SJSA1 (cell line): Measurements from ENCODE around the gene RPS6KB2. TPM values are rescaled to one million over a fixed set of nuclear protein-coding genes. Genes with fewer than 3 reads are reported as not detected.

ENCODE experiments used
- DNase-seq, 2 experiments: peaks; one replicate each; pipeline ENCODE4 v3.0.0-alpha.2; 2015 to 2020; ENCODE audit warnings: low spot score in 2 of 2, low read depth in 1 of 2
- H3K27ac ChIP-seq: fragments of 250-450 bp; sonication (Bioruptor Pico); 2 replicates; pipeline ENCODE4 v1.5.1; 2020; ENCODE audit warnings: mild to moderate bottlenecking, moderate library complexity
- H3K27me3 ChIP-seq: fragments of 250-450 bp; sonication (Bioruptor Pico); replicated peaks from 2 replicates; pipeline ENCODE4 v1.5.1; 2020; ENCODE audit warnings: mild to moderate bottlenecking, moderate library complexity
- H3K36me3 ChIP-seq: fragments of 250-450 bp; sonication (Bioruptor Pico); 2 replicates; pipeline ENCODE4 v1.5.1; 2020; ENCODE audit warnings: mild to moderate bottlenecking
- H3K4me1 ChIP-seq: fragments of 250-450 bp; sonication (Bioruptor Pico); replicated peaks from 2 replicates; pipeline ENCODE4 v1.6.1; 2021; ENCODE audit warnings: mild to moderate bottlenecking
- H3K4me3 ChIP-seq: fragments of 250-450 bp; sonication (Bioruptor Pico); 2 replicates; pipeline ENCODE4 v1.5.1; 2020; ENCODE audit warnings: mild to moderate bottlenecking
- H3K9me3 ChIP-seq: fragments of 250-450 bp; sonication (Bioruptor Pico); replicated peaks from 2 replicates; pipeline ENCODE4 v1.5.1; 2020; ENCODE audit warnings: mild to moderate bottlenecking
- total RNA-seq: library from RNA; depleted of rRNA; stranded (reverse); fragments of >200 nt; shearing (Covaris generic); gene quantifications from 2 replicates; pipeline ENCODE4 v1.2.3, GENCODE V29; 2014

The RPS6KB2 gene
- total RNA-seq, 1 experiment from 2014 or later = 166 TPM

- peak in 1 of 2 experiments; percentile 44 for DNase-seq
Observed at GRCh38 chr11:67392183-67392715, 36.0 kb upstream of the RPS6KB2 start.

DNA sequence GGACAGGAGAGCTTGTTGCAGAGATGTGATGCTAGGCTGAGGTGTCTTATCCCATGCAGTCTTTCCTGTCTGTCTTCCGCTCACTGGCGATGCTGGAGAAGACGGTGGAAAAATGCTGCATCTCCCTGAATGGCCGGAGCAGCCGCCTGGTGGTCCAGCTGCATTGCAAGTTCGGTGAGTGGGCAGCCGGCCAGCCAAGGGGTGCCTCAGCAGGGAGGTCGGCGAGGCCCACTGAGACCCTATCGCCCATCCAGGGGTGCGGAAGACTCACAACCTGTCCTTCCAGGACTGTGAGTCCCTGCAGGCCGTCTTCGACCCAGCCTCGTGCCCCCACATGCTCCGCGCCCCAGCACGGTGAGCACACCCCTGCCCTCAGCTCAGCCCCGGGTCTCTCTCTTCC, 34.9 kb upstream of the RPS6KB2 start:
- H3K36me3 ChIP-seq = peaks cover 61% of the 10 kb centered on the region
- DNase-seq = no peak
- no peak overlapping the region for H3K4me3 ChIP-seq

More at GRCh38 chr11:67392183-67392715, 36.0 kb upstream of the RPS6KB2 start:
- Histone ChIP-seq H3K36me3 (peaks cover 49% of the 10 kb centered on the region), H3K27me3 (no peaks in the 10 kb centered on the region), H3K4me3 (peak overlapping the region; percentile 61), H3K27ac (peak overlapping the region; percentile 69), H3K9me3 (no peaks in the 10 kb centered on the region), H3K4me1 (peaks cover 20% of the 10 kb centered on the region)

GRCh38 chr11:67393990-67394389, 34.3 kb upstream of the RPS6KB2 start:
- Histone ChIP-seq H3K36me3 (peaks cover 66% of the 10 kb centered on the region), H3K4me3 (no peak overlapping the region), H3K4me1 (peaks cover 20% of the 10 kb centered on the region), H3K27me3 (no peaks in the 10 kb centered on the region), H3K27ac (no peak overlapping the region), H3K9me3 (no peaks in the 10 kb centered on the region)
- DNase-seq = no peak

More for the DNA sequence above, 34.9 kb upstream of the RPS6KB2 start:
- Histone ChIP-seq H3K27ac (no peak overlapping the region), H3K4me1 (peaks cover 20% of the 10 kb centered on the region), H3K9me3 (no peaks in the 10 kb centered on the region), H3K27me3 (no peaks in the 10 kb centered on the region)

DNA sequence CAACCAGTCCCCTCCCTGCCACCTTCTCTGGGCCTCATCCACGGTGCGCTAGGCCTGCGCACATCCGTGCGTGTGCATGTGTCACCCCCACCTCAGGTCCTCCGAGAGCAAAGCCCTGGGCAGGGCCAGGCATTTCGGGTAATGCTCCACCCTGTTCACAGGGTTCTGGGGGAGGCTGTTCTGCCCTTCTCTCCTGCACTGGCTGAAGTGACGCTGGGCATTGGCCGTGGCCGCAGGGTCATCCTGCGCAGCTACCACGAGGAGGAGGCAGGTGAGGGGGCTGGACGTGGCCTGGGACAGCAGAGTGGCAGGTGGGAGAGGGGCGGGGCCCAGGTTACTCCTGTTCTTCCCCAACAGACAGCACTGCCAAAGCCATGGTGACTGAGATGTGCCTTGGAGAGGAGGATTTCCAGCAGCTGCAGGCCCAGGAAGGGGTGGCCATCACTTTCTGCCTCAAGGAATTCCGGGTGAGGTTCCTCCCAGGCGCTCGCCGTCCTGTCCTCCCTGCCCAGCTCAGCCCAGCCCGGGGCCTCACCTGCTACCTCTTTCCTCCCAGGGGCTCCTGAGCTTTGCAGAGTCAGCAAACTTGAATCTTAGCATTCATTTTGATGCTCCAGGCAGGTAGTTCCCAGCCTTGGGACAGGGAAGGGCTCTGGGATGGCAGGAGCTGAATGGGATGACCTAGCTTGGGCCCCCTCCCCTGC, 32.6 kb upstream of the RPS6KB2 start:
- Histone ChIP-seq H3K9me3 (no peaks in the 10 kb centered on the region), H3K27ac (no peak overlapping the region), H3K4me1 (peaks cover 25% of the 10 kb centered on the region), H3K27me3 (no peaks in the 10 kb centered on the region), H3K4me3 (no peak overlapping the region), H3K36me3 (peaks cover 83% of the 10 kb centered on the region)
- DNase-seq = no peak

DNA sequence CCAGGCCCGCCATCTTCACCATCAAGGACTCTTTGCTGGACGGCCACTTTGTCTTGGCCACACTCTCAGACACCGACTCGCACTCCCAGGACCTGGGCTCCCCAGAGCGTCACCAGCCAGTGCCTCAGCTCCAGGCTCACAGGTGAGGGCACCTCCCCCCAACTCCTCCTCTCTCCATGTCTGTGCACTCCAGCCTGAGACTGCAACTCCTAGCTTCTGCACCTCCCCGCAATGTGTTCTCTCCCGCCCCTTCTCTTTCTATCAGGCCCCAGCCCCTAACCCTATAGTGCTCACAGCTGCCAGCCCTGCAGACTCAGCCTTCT, 32.1 kb upstream of the RPS6KB2 start:
- Histone ChIP-seq H3K9me3 (peaks cover 2% of the 10 kb centered on the region), H3K36me3 (peaks cover 88% of the 10 kb centered on the region), H3K27me3 (no peaks in the 10 kb centered on the region), H3K27ac (no peak overlapping the region), H3K4me3 (no peak overlapping the region), H3K4me1 (peaks cover 24% of the 10 kb centered on the region)
- DNase-seq = no peak

DNA sequence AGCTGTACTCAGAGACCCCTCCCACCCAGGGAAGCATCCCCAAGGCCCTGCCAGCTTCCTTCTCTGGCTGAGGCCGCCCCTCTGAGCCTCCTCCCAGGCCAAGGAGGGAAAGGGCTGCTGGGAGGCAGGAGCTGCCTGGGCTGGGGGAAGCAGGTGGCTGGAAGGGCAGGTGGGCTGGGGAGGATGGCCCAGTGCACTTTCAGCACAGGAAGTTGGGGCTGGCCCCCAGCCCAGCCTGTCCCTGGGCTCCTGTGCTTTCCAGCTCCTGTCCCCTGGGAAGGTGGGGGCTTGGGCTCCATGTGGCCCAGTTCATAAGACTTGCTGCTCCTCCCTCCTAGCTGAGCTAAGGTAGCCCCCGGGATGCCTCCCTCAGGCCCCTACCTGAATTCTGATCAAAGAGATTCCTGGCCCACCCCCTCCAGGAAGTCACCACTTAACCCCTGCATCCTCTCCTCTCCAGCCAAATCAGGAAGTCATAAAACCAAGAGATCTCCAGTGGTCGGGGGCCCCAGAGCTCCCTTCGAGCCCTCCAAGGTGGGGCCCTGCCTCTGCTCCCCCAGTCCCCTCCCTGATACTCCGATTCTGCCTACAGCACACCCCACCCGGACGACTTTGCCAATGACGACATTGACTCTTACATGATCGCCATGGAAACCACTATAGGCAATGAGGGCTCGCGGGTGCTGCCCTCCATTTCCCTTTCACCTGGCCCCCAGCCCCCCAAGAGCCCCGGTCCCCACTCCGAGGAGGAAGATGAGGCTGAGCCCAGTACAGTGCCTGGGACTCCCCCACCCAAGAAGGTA, 31.5 kb upstream of the RPS6KB2 start:
- Histone ChIP-seq H3K36me3 (peaks cover 89% of the 10 kb centered on the region), H3K27me3 (no peaks in the 10 kb centered on the region), H3K27ac (no peak overlapping the region), H3K9me3 (peaks cover 6% of the 10 kb centered on the region), H3K4me1 (peaks cover 23% of the 10 kb centered on the region), H3K4me3 (no peak overlapping the region)
- DNase-seq = no peak

DNA sequence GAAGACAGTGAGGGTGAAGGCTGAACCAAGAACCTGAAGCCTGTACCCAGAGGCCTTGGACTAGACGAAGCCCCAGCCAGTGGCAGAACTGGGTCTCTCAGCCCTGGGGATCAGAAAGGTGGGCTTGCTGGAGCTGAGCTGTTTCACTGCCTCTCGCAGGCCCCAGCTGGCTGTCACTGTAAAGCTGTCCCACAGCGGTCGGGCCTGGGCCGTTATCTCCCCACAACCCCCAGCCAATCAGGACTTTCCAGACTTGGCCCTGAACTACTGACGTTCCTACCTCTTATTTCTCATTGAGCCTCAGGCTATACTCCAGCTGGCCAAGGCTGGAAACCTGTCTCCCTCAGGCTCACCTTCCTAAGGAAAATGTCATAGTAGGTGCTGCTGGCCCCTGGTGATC, 30.8 kb upstream of the RPS6KB2 start:
- H3K4me3 ChIP-seq = no peak overlapping the region
- peaks cover 27% of the 10 kb centered on the region for H3K4me1 ChIP-seq
- peaks cover 87% of the 10 kb centered on the region for H3K36me3 ChIP-seq
- H3K9me3 ChIP-seq = peaks cover 6% of the 10 kb centered on the region
- DNase-seq = no peak
- H3K27me3 ChIP-seq = no peaks in the 10 kb centered on the region
- H3K27ac ChIP-seq = no peak overlapping the region

DNA sequence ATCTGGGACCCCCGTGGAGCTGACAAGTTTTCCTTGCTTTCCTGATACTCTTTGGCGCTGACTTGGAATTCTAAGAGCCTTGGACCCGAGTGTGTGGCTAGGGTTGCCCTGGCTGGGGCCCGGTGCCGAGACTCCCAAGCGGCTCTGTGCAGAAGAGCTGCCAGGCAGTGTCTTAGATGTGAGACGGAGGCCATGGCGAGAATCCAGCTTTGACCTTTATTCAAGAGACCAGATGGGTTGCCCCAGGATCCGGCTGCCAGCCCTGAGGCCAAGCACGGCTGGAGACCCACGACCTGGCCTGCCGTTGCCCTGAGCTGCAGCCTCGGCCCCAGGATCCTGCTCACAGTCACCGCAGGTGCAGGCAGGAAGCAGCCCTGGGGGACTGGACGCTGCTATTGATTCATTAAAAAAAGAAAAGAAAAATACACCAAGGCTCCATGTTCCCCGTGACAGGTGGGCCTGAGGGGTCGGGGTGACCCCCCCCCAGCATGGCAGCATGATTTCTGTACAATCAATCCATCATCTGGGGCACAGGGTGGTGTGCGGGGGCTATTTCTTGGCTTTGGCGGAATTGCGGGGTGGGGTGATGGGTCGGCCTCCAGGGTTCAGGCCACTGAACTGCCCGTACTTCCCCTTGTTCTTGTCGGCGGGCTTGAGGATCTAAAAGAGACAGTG, 30.2 kb upstream of the RPS6KB2 start:
- Histone ChIP-seq H3K4me3 (no peak overlapping the region), H3K36me3 (peaks cover 81% of the 10 kb centered on the region), H3K9me3 (peaks cover 6% of the 10 kb centered on the region), H3K27me3 (no peaks in the 10 kb centered on the region), H3K4me1 (peaks cover 23% of the 10 kb centered on the region), H3K27ac (no peak overlapping the region)
- DNase-seq = no peak

DNA sequence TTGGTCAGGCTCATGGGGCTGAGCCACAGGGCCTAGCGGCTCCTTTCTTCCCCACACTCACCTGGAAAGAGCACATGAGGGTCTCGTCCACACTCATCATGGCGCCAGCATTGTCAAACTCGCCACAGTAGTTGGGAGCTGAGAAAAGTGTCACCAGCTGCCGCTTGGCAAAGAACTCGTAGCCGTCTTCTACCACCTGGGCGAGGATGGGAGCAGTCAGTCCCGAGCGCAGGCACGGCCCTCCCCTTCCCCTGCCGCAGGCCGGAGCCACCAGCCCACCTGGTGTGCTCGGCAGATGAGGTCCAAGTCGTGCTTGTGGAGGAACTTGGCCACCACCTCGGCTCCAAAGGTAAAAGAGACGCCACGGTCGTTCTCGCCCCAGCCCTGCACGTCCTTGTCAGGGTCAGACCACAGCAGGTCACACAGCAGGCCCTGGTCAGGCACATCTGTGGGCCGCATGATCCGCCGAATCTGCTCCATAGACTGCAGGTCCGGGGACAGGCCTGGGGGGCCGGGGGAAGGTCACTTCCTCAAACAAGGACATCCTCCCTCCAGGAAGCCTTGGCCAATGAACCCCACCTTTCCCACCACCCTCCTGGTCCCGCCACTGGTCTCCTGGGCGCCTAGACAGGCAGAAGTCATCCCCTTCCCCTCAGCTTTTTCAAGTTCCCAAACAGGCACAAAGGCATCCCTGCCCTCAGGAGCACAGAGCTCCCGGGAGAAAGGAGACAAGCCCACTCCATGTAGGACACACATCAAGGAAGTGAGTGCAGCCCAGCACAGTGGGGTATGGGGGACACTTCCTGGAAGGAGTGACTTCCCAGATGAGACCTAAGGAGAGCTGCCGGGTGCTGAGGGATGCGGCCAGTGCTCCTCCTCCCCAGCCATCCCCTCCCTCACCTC, 29.4 kb upstream of the RPS6KB2 start:
- no peak for DNase-seq
- Histone ChIP-seq H3K4me3 (no peak overlapping the region), H3K36me3 (peaks cover 73% of the 10 kb centered on the region), H3K9me3 (peaks cover 6% of the 10 kb centered on the region), H3K4me1 (peaks cover 23% of the 10 kb centered on the region), H3K27me3 (no peaks in the 10 kb centered on the region), H3K27ac (no peak overlapping the region)

DNA sequence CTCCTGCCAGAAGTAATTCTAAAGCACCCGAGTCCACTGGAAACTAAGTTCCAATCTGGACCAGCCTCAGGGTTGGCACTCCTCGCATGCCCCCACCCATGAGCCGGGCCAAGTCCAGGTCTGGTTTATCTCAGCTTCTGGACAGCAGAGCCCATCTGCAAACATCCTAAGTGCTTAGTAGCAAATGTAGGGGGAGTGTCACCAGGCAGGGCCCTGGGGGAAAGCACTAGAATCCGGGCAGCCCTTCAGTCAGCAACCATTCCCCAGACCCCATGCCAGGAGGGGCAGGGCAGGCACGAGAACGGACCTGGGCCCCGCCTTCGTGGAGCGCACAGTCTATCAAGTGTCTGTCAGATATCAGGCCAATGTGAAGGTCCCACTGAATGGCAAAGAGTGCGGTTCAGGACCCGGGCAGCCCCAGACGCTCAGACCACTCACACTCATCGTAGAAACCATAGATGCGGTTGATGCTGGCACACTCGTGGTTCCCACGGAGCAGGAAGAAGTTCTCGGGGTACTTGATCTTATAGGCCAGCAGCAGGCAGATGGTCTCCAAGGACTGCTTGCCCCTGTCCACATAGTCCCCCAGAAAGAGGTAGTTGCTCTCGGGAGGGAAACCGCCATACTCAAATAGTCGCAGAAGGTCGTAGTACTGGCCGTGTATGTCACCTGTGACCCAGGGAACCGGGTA, 27.9 kb upstream of the RPS6KB2 start:
- Histone ChIP-seq H3K27me3 (no peaks in the 10 kb centered on the region), H3K27ac (no peak overlapping the region; the same call in 1 of the 2 replicates), H3K36me3 (peaks cover 61% of the 10 kb centered on the region), H3K9me3 (peaks cover 6% of the 10 kb centered on the region), H3K4me1 (peaks cover 23% of the 10 kb centered on the region), H3K4me3 (peak overlapping the region; percentile 98)
- no peak for DNase-seq

- DNase-seq = no peak
- Histone ChIP-seq H3K27me3 (no peaks in the 10 kb centered on the region), H3K4me1 (peaks cover 23% of the 10 kb centered on the region), H3K4me3 (peak overlapping the region; percentile 98), H3K9me3 (peaks cover 6% of the 10 kb centered on the region), H3K36me3 (peaks cover 54% of the 10 kb centered on the region), H3K27ac (peak overlapping the region; percentile 96)
Observed at GRCh38 chr11:67400942-67401494, 27.3 kb upstream of the RPS6KB2 start.

DNA sequence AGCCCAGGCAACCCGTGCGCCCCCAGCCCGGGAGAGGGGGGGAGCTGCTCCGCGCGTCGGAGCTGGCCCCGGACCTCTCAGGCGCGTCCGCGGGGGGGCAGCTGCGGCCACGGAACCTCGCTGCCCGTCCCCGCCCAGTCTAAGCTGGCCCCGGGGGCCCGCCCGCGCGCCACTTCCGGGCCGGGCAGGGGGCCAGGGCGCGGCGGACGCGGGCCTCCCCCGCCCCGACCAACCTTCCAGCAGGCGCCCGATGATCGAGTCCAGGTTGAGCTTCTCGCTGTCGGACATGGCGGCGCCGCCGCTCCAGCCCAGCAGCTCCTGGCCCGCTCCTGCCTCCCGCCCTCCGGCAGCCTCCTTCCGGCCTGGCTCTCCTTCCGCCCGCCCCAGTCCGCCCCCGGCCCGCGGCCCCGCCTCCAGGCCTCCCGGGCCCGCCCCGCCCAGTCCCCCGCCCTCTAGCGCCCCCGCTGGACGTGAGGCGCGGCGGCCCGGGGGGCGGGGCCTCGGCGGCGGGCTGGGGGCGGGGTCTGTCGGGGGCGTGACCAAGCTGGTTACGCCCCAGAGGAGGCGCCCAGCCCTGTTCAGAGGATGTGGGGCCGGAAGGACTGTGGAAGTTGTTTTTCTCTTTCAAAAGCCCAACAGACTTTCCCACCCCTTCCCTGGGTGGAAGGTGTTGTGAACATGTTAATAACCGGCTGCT, 26.7 kb upstream of the RPS6KB2 start, which contains the start of gene PPP1CA:
Gene PPP1CA (minus strand): TSS at position 364 of the 697 bp plus-strand sequence. CDS start 76 bp downstream, at position 288.
- Histone ChIP-seq H3K4me3 (peak within 1 kb of the TSS; percentile 98), H3K27me3 (no peaks in the 10 kb centered on the region), H3K4me1 (peaks cover 23% of the 10 kb centered on the region), H3K36me3 (peaks cover 48% of the 10 kb centered on the region), H3K9me3 (peaks cover 6% of the 10 kb centered on the region), H3K27ac (peak within 1 kb of the TSS; percentile 96)
- peak; percentile 97 for DNase-seq
